ENCODE measurements around the gene COA4.

COA4 gene

GRCh38 chr11:73862986-73863385, 13.7 kb downstream of the COA4 start:
- no peak for DNase-seq

- no peak for DNase-seq
Measured at GRCh38 chr11:73860202-73860601, 16.4 kb downstream of the COA4 start.

- DNase-seq, result no peak
Measured at GRCh38 chr11:73859671-73860070, 17.0 kb downstream of the COA4 start.

GRCh38 chr11:73856031-73856567, 20.5 kb downstream of the COA4 start:
- DNase-seq, result no peak

GRCh38 chr11:73854680-73855079, 22.0 kb downstream of the COA4 start:
- DNase-seq, result no peak

- no peak for DNase-seq
Measured at GRCh38 chr11:73852049-73852448, 24.6 kb downstream of the COA4 start.

GRCh38 chr11:73851046-73851764, 25.4 kb downstream of the COA4 start:
- no peak for DNase-seq

- no peak for DNase-seq
Measured at GRCh38 chr11:73839123-73839457, 37.6 kb downstream of the COA4 start.

GRCh38 chr11:73838443-73839122, 38.1 kb downstream of the COA4 start:
- no peak for DNase-seq

GRCh38 chr11:73833067-73833466, 43.6 kb downstream of the COA4 start:
- no peak for DNase-seq

- no peak for DNase-seq
Measured at GRCh38 chr11:73830261-73830660, 46.4 kb downstream of the COA4 start.

Data from activated naive CD4-positive, alpha-beta T cell (primary cell).